HG03039 (cell line): ENCODE data around the gene PIEZO2.
"Not testable (repeated sequence)": the region's sequence is repeated elsewhere in the genome, so short reads cannot be mapped to it uniquely, and the experiment has no call there.

Experiments
- ATAC-seq: cut with Tn5 transposase; IDR thresholded peaks from one replicate; pipeline ENCODE4 v1.9.1; 2021; ENCODE audit warnings: mild to moderate bottlenecking, moderate library complexity; ENCODE audit not compliant: unreplicated experiment

Gene PIEZO2

GRCh38 chr18:10985689-10986088 is 163.7 kb downstream of the PIEZO2 start:
- no peak for ATAC-seq

- no peak for ATAC-seq
Measured at GRCh38 chr18:10979411-10979810, 170.0 kb downstream of the PIEZO2 start.

GRCh38 chr18:10977042-10977441 is 172.3 kb downstream of the PIEZO2 start:
- no peak for ATAC-seq

GRCh38 chr18:10973567-10974203 is 175.7 kb downstream of the PIEZO2 start:
- ATAC-seq, result no peak

GRCh38 chr18:10971717-10972116 is 177.7 kb downstream of the PIEZO2 start:
- no peak for ATAC-seq

- no peak for ATAC-seq
Measured at GRCh38 chr18:10965119-10965518, 184.2 kb downstream of the PIEZO2 start.

GRCh38 chr18:10953672-10954071 is 195.7 kb downstream of the PIEZO2 start:
- no peak for ATAC-seq

- ATAC-seq, result no peak
Measured at GRCh38 chr18:10951631-10952544, 197.5 kb downstream of the PIEZO2 start.

- ATAC-seq, result no peak
Measured at GRCh38 chr18:10950876-10951630, 198.3 kb downstream of the PIEZO2 start.

GRCh38 chr18:10950080-10950875 is 199.1 kb downstream of the PIEZO2 start:
- ATAC-seq, result no peak

GRCh38 chr18:10949655-10950054 is 199.7 kb downstream of the PIEZO2 start:
- no peak for ATAC-seq

GRCh38 chr18:10948421-10948820 is 200.9 kb downstream of the PIEZO2 start:
- ATAC-seq, result no peak

GRCh38 chr18:10946058-10946457 is 203.3 kb downstream of the PIEZO2 start:
- no peak for ATAC-seq

- ATAC-seq, result no peak
Measured at GRCh38 chr18:10942998-10943397, 206.4 kb downstream of the PIEZO2 start.

- no peak for ATAC-seq
Measured at GRCh38 chr18:10939822-10940221, 209.5 kb downstream of the PIEZO2 start.

- ATAC-seq, result no peak
Measured at GRCh38 chr18:10937743-10938640, 211.4 kb downstream of the PIEZO2 start.

- ATAC-seq, result no peak
Measured at GRCh38 chr18:10936176-10937053, 213.0 kb downstream of the PIEZO2 start.

- no peak for ATAC-seq
Measured at GRCh38 chr18:10935588-10935987, 213.8 kb downstream of the PIEZO2 start.

- ATAC-seq, result not testable (repeated sequence)
Measured at GRCh38 chr18:10933648-10934047, 215.7 kb downstream of the PIEZO2 start.
